Measurements from ENCODE around the gene PTGDR.

GRCh38 chr14:52244328-52244727 lies 23.2 kb upstream of the PTGDR start:
- TF ChIP-seq JUND (IDR thresholded peaks at IDR 0.05; ENCODE audit: low read length) (no peak), EP300 (IDR thresholded peaks at IDR 0.05; ENCODE audit: borderline replicate concordance in 1 of 2, low read depth in 2 of 2, low read length in 2 of 2) (no peak)
- TF ChIP-seq, protein P1, sequence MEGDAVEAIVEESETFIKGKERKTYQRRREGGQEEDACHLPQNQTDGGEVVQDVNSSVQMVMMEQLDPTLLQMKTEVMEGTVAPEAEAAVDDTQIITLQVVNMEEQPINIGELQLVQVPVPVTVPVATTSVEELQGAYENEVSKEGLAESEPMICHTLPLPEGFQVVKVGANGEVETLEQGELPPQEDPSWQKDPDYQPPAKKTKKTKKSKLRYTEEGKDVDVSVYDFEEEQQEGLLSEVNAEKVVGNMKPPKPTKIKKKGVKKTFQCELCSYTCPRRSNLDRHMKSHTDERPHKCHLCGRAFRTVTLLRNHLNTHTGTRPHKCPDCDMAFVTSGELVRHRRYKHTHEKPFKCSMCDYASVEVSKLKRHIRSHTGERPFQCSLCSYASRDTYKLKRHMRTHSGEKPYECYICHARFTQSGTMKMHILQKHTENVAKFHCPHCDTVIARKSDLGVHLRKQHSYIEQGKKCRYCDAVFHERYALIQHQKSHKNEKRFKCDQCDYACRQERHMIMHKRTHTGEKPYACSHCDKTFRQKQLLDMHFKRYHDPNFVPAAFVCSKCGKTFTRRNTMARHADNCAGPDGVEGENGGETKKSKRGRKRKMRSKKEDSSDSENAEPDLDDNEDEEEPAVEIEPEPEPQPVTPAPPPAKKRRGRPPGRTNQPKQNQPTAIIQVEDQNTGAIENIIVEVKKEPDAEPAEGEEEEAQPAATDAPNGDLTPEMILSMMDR (IDR thresholded peaks at IDR 0.05; ENCODE audit: control extremely low read depth in 1 of 3, insufficient read depth in 1 of 3, low read depth in 1 of 3, low read length in 3 of 3): no peak

All from H1 (cell line).